K562 (cell line): ENCODE results near the gene MYLIP. TPM values are rescaled to one million over a fixed set of nuclear protein-coding genes. Genes with fewer than 3 reads are reported as not detected.

Source experiments
- ARID1B ChIP-seq: fragments of 450-650 bp; IDR thresholded peaks from 2 replicates; pipeline ENCODE4 v1.6.1; 2016; ENCODE audit warnings: antibody characterized with exemption, mild to moderate bottlenecking, inconsistent platforms
- CBFA2T2 ChIP-seq: fragments of 450-650 bp; conservative IDR thresholded peaks from 2 replicates; pipeline ENCODE4 v1.6.1; 2017; ENCODE audit warnings: mild to moderate bottlenecking
- CHD4 ChIP-seq: fragments of 200-600 bp; sonication (generic); IDR thresholded peaks from 3 replicates; pipeline ENCODE4 v1.6.1; 2012; ENCODE audit warnings: low read depth, mild to moderate bottlenecking, mixed read lengths, low read length, inconsistent platforms; ENCODE audit not compliant: insufficient read depth, insufficient replicate concordance, poor library complexity, severe bottlenecking
- HCFC1 ChIP-seq: IDR thresholded peaks from 2 replicates; pipeline ENCODE4 v1.6.1; 2012; ENCODE audit warnings: low read depth, low read length, improper control_type of control experiment
- ILK ChIP-seq: fragments of 450-650 bp; IDR thresholded peaks from 2 replicates; pipeline ENCODE4 v1.6.1; 2016; ENCODE audit warnings: missing genetic modification characterization, low read depth, mild to moderate bottlenecking, missing compliant biosample characterization, moderate library complexity, borderline replicate concordance
- KAT8 ChIP-seq: fragments of 450-650 bp; IDR thresholded peaks from 2 replicates; pipeline ENCODE4 v1.6.1; 2016; ENCODE audit warnings: low read depth, mild to moderate bottlenecking
- KLF1 ChIP-seq: fragments of 450-650 bp; IDR thresholded peaks from 2 replicates; pipeline ENCODE4 v1.6.1; 2016; ENCODE audit warnings: missing genetic modification characterization, missing compliant biosample characterization
- MAFF ChIP-seq: IDR thresholded peaks from 2 replicates; pipeline ENCODE4 v1.6.1; 2012; ENCODE audit warnings: low read length, improper control_type of control experiment
- MCM2 ChIP-seq: fragments of 450-650 bp; IDR thresholded peaks from 2 replicates; pipeline ENCODE4 v1.6.1; 2017; ENCODE audit warnings: low read depth, mild to moderate bottlenecking
- NFRKB ChIP-seq: fragments of 450-650 bp; IDR thresholded peaks from 2 replicates; pipeline ENCODE4 v1.6.1; 2016; ENCODE audit warnings: low read depth
- PPARD ChIP-seq: fragments of 250-450 bp; sonication (Bioruptor Pico); IDR thresholded peaks from 2 replicates; pipeline ENCODE4 v1.8.0; 2022; ENCODE audit warnings: inconsistent platforms, mild to moderate bottlenecking, moderate library complexity
- PRPF4 ChIP-seq: fragments of 200-400 bp; formaldehyde crosslinking; IDR thresholded peaks from one replicate; pipeline ENCODE4 v1.6.1; 2017; ENCODE audit warnings: low read length, low read depth, mild to moderate bottlenecking; ENCODE audit not compliant: insufficient read depth, poor library complexity, severe bottlenecking
- RFX7 ChIP-seq: fragments of 250-450 bp; sonication (Bioruptor Pico); IDR thresholded peaks from 2 replicates; pipeline ENCODE4 v1.5.1; 2021; ENCODE audit warnings: mild to moderate bottlenecking
- SREBF2 ChIP-seq: sonication (generic); formaldehyde crosslinking; IDR thresholded peaks from 2 replicates; pipeline ENCODE4 v1.4.0; 2020; ENCODE audit warnings: mild to moderate bottlenecking, missing genetic modification reagents
- TAL1 ChIP-seq: fragments of 450-650 bp; IDR thresholded peaks from 2 replicates; pipeline ENCODE4 v1.6.1; 2016; ENCODE audit warnings: mild to moderate bottlenecking
- THRAP3 ChIP-seq: fragments of 450-650 bp; IDR thresholded peaks from 2 replicates; pipeline ENCODE4 v1.6.1; 2016; ENCODE audit warnings: mild to moderate bottlenecking, inconsistent platforms, borderline replicate concordance
- polyA plus RNA-seq, 8 experiments: library from polyadenylated mRNA; depleted of rRNA in 4 of 8; stranded (reverse) in 5 of 8; unstranded in 3 of 8; fragments of >200 nt; fragmentation: Nextera tagmentation in 2 of 8; fragmentation: Illumina TruSeq in 1 of 8; extraction: Ambion mirVana in 2 of 8; extraction: Trizol in 1 of 8; gene quantifications; 2 replicates each; pipeline versions ENCODE4 v1.2.1 to v1.2.3, GENCODE V29; 2011 to 2014; ENCODE audit warnings: inconsistent platforms in 1 of 8, missing spikeins in 1 of 8
- total RNA-seq, 7 experiments: library from RNA; depleted of rRNA in 6 of 7; stranded (reverse); fragments of >200 nt in 6 of 7; fragmentation: Illumina TruSeq in 2 of 7; extraction: Trizol in 2 of 7; gene quantifications; 2 replicates each; pipeline versions ENCODE4 v1.2.1 to v1.2.3, GENCODE V29; 2011 to 2021; ENCODE audit warnings: low replicate concordance in 1 of 7
- TF ChIP-seq, protein P1 (sequence below): sonication (generic); formaldehyde crosslinking; IDR thresholded peaks from 2 replicates; pipeline ENCODE4 v1.8.0; 2023; ENCODE audit warnings: mild to moderate bottlenecking, missing genetic modification reagents
- TF ChIP-seq, protein P2 (sequence below): fragments of 450-650 bp; IDR thresholded peaks from 2 replicates; pipeline ENCODE4 v1.6.1; 2018; ENCODE audit warnings: mild to moderate bottlenecking, low read depth; ENCODE audit not compliant: partially characterized antibody
- TF ChIP-seq, protein P3 (sequence below): fragments of 450-650 bp; IDR thresholded peaks from 2 replicates; pipeline ENCODE4 v1.6.1; 2017; ENCODE audit warnings: mild to moderate bottlenecking, moderate library complexity
- TF ChIP-seq, protein P4 (sequence below): fragments of 250-450 bp; sonication (Bioruptor Pico); IDR thresholded peaks from 2 replicates; pipeline ENCODE4 v1.8.0; 2022; ENCODE audit warnings: inconsistent platforms

MYLIP gene
- total and polyA plus RNA-seq, 9 of the 15 experiments (the other 6 are each of a cell fraction or from before 2014, with no cell fraction given), result 10.8 to 43.5 (median 31.5) TPM

DNA sequence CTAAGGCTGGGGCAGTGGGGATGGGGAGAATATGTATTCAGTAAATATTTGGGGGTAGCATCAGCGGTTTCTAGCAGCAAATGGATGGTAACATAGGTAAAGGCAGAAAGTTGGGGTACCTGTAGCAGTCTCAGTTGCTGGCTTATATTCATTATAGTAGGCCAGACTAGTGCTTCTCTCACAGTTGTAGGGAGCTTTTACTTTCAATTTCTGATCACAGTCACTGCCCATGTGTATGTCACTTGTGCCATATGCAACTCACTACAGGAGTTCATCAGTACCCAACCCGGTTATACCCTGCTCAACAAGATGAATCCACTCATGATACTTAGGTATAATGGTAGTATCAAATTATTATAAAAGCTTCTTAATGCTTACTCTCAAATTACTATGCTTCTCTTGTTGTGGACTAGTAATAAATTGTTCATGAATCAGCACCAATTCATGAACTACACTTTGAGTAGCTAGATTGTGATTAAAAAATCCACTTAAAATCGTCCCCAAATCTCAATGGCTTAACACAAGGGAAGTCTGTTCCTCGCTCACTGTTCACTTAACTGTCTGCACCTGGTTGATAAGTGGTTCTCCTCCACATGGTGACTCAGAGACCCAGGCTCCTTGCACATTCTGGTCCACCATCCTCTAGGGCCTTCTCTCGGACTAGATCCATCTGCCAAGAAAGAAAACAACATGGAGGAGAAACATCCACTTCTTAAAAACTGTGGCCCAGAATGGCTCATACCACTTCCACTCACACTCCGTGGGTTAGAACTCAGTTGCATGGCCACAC is 31.3 kb upstream of the MYLIP start (continued):
- TF ChIP-seq, protein P1, sequence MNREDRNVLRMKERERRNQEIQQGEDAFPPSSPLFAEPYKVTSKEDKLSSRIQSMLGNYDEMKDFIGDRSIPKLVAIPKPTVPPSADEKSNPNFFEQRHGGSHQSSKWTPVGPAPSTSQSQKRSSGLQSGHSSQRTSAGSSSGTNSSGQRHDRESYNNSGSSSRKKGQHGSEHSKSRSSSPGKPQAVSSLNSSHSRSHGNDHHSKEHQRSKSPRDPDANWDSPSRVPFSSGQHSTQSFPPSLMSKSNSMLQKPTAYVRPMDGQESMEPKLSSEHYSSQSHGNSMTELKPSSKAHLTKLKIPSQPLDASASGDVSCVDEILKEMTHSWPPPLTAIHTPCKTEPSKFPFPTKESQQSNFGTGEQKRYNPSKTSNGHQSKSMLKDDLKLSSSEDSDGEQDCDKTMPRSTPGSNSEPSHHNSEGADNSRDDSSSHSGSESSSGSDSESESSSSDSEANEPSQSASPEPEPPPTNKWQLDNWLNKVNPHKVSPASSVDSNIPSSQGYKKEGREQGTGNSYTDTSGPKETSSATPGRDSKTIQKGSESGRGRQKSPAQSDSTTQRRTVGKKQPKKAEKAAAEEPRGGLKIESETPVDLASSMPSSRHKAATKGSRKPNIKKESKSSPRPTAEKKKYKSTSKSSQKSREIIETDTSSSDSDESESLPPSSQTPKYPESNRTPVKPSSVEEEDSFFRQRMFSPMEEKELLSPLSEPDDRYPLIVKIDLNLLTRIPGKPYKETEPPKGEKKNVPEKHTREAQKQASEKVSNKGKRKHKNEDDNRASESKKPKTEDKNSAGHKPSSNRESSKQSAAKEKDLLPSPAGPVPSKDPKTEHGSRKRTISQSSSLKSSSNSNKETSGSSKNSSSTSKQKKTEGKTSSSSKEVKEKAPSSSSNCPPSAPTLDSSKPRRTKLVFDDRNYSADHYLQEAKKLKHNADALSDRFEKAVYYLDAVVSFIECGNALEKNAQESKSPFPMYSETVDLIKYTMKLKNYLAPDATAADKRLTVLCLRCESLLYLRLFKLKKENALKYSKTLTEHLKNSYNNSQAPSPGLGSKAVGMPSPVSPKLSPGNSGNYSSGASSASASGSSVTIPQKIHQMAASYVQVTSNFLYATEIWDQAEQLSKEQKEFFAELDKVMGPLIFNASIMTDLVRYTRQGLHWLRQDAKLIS (CRISPR knock-in tag), result no peak
- TF ChIP-seq MAFF (no peak), PPARD (no peak), KAT8 (no peak), RFX7 (CRISPR knock-in tag) (no peak), PRPF4 (no peak), ARID1B (peak; percentile 80), KLF1 (tag) (no peak), CBFA2T2 (peak; percentile 71), MCM2 (no peak), THRAP3 (no peak), TAL1 (peak; percentile 61; the same call in 1 of the 2 replicates), ILK (no peak), NFRKB (no peak), SREBF2 (CRISPR knock-in tag) (no peak), HCFC1 (0 out of 2 replicates have a peak, but pooled peaks have one; percentile 14), CHD4 (no peak)
- TF ChIP-seq, protein P2, sequence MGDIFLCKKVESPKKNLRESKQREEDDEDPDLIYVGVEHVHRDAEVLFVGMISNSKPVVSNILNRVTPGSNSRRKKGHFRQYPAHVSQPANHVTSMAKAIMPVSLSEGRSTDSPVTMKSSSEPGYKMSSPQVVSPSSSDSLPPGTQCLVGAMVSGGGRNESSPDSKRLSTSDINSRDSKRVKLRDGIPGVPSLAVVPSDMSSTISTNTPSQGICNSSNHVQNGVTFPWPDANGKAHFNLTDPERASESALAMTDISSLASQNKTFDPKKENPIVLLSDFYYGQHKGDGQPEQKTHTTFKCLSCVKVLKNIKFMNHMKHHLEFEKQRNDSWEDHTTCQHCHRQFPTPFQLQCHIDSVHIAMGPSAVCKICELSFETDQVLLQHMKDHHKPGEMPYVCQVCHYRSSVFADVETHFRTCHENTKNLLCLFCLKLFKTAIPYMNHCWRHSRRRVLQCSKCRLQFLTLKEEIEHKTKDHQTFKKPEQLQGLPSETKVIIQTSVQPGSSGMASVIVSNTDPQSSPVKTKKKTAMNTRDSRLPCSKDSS, result no peak
- TF ChIP-seq, protein P3, sequence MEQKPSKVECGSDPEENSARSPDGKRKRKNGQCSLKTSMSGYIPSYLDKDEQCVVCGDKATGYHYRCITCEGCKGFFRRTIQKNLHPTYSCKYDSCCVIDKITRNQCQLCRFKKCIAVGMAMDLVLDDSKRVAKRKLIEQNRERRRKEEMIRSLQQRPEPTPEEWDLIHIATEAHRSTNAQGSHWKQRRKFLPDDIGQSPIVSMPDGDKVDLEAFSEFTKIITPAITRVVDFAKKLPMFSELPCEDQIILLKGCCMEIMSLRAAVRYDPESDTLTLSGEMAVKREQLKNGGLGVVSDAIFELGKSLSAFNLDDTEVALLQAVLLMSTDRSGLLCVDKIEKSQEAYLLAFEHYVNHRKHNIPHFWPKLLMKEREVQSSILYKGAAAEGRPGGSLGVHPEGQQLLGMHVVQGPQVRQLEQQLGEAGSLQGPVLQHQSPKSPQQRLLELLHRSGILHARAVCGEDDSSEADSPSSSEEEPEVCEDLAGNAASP, result no peak
- TF ChIP-seq, protein P4, sequence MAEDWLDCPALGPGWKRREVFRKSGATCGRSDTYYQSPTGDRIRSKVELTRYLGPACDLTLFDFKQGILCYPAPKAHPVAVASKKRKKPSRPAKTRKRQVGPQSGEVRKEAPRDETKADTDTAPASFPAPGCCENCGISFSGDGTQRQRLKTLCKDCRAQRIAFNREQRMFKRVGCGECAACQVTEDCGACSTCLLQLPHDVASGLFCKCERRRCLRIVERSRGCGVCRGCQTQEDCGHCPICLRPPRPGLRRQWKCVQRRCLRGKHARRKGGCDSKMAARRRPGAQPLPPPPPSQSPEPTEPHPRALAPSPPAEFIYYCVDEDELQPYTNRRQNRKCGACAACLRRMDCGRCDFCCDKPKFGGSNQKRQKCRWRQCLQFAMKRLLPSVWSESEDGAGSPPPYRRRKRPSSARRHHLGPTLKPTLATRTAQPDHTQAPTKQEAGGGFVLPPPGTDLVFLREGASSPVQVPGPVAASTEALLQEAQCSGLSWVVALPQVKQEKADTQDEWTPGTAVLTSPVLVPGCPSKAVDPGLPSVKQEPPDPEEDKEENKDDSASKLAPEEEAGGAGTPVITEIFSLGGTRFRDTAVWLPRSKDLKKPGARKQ (CRISPR knock-in tag), result no peak
